HG02938 (cell line): ENCODE results near the gene TEX48.
A peak's percentile ranks its signal among the peaks of the same experiment; 100 is the strongest.

ENCODE experiments used
- ATAC-seq: cut with Tn5 transposase; IDR thresholded peaks from one replicate; pipeline ENCODE4 v1.9.1; 2021; ENCODE audit warnings: mild to moderate bottlenecking, moderate library complexity; ENCODE audit not compliant: unreplicated experiment

TEX48 gene

DNA sequence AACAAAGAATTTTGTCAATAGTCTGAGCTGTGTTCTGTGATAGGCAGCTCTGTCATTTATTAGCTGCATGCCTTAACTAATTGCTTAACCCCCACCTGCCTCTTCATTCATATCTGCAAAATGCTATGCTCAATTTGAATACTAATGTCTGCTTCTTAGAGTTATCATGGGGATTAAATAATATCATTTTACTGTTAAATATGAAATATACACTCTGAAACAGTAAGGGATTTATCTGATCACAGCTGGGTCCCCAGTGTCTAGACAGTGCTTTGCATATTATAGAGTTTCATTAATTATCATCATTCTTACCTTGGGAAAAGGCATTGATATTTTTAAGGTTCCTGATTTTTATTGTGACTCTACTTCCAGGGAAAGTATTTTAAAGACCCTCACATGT is 12.0 kb downstream of the TEX48 start:
- ATAC-seq = no peak

GRCh38 chr9:114668146-114668545 is 13.8 kb downstream of the TEX48 start:
- ATAC-seq = no peak

DNA sequence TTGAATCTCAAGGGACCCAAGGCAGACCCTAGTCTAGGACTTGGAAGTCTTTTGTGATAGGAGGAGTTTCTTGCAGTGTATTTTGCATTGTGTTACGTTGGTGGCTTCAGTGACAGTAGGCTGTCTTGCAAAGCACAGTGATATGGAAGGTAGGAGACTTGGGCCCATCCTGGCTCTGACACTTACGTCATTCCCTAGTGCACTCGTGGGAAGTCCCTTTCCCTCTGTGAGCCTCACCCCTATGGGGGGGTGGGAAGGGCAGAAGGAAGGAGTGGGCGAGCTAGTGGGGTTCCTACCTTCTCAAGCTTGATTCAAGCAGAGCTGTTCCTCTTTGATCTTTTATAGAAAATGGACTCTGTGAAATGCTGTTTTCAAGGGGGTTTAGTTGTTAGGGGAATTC is 15.1 kb downstream of the TEX48 start:
- no peak for ATAC-seq

DNA sequence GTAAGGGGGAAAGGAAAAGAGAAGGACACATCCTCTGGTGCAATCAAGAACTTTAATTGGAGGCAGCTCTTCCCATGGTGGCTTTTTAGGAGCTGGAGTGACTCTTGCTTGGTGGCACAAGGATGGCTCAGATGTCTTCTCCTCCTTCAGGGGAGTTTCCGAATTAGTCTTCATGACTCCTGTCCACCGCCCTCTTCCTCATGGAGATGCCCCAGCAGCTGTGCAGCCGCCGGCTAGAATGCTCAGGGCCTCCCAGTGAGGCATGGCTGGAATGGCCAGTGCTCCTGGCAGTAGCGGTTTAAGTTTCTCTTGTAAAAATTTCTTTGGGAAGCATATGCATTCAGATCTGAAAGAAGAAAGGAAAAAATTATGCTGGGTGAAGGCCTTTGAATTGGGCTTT is 15.6 kb downstream of the TEX48 start:
- no peak for ATAC-seq

- no peak for ATAC-seq
Measured at GRCh38 chr9:114664181-114664580, 17.8 kb downstream of the TEX48 start.

- ATAC-seq = peak; percentile 89
Measured at GRCh38 chr9:114662081-114662989, 19.7 kb downstream of the TEX48 start.

- ATAC-seq = no peak
Measured at GRCh38 chr9:114657705-114658104, 24.3 kb downstream of the TEX48 start, which contains the start of gene TEX53. TSS of gene TEX53 (minus strand) at chr9:114657805. CDS start at chr9:114657774, 31 bp downstream.

DNA sequence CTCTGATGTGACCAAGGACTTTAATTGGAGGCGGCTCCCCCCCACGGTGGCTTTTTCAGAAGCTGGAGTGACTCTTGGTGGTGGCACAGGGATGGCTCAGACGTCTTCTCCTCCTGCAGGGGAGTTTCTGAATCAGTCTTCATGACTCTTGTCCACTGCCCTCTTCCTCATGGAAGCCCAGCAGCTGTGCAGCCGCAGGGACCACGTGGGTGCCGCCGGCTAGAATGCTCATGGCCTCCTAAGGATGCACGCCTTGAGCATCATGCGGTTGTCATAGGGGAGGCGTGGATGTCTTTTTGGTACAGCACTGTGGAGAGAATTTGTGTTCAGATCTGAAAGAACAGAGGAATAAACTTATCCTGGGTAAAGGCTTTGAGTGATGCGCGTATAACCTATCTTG is 25.7 kb downstream of the TEX48 start:
- ATAC-seq = no peak

DNA sequence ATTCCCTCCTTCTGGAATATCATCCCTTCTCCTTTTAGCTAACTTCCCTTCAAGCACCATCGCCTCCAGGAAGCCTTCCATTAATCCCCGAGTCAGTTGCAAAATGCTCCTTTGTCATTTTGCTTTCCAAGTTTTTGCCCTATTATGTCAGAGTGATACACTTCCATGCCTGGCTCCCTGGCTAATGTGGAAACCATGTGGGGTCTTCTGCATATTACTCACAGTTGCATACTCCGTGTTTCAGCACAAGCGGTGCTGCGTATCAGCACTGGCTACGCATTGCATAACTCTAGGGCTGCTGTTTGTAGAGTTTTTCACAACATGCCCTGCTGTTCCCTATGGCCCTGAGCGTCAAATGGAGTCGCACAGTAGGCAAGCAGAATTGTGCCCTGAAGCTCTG is 26.3 kb downstream of the TEX48 start:
- ATAC-seq = no peak

GRCh38 chr9:114653556-114654159 is 28.3 kb downstream of the TEX48 start:
- ATAC-seq = peak; percentile 67

DNA sequence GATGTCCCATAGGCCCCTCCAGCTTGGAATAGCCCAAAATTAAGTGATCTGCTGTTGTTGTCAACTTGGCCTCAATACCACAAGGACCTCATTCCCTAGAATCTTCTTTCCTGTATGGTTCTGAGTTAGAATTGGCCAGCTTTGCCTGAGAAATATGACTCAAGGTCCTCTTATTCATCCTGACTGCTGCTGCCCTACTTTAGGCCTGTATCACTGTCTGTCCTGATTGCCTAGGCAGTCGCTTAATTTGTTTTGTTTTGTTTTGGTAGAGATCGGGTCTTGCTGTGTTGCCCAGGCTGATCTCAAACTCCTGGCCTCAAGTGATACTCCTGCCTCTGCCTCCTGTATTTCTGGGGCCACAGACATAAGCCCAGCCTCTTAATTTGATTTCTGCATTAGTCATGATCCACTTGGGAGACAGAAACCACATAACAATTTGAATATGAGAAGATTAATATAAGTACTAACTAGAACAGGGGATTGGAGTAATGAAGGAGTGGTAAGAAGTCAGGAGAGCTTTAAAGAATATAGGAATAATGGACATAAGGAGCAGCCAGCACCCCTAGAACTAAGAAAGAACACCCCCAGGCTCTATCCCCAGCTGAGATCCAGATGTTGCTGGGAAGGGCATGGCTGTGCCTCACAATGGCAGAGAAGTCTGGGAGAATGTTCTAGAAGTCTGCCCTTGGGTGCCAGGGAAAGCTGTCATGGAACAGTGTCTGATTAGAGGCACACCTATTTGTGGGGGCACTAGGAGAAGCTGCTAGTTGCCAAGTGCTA is 29.0 kb downstream of the TEX48 start:
- ATAC-seq = no peak

GRCh38 chr9:114643896-114644295 is 38.1 kb downstream of the TEX48 start:
- no peak for ATAC-seq

- ATAC-seq = no peak
Measured at GRCh38 chr9:114643001-114643400, 39.0 kb downstream of the TEX48 start.

DNA sequence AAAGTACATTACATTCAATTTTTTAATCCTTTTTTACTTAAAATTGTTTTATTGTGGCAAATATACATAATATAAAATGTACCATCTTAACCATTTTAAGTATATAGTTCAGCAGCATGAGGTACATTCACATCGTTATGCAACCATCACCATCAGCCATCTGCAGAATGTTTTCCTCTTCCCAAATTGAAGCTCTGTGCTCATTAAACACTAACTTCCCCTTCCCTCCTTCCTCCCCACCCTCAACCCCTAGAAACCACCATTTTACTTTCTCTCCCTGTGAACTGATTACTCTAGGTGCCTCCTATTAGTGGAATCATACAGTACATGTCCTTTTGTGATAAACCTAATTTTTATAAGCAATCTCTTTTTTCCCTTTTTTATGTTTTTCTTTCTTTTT is 40.0 kb downstream of the TEX48 start:
- no peak for ATAC-seq

DNA sequence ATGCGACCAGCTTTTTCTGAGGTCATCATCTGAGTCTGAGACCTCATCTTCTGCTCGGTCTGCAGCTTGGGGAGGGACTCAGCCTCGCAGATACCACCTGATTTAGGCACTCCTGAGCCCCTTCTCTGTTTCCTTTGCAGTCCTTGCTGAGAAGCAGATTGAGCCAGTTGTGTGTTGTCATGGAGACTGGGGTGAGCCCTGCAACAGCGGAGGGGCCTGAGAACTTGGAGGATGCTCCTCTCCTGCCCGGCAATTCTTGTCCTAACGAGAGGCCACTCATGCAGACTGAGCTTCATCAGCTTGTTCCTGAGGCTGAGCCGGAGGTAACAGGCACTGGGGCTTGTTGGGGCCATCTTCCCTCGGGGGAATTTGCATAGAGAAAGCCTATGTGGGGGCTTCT is 43.6 kb downstream of the TEX48 start:
- ATAC-seq = no peak

GRCh38 chr9:114634387-114634786 is 47.6 kb downstream of the TEX48 start:
- no peak for ATAC-seq

DNA sequence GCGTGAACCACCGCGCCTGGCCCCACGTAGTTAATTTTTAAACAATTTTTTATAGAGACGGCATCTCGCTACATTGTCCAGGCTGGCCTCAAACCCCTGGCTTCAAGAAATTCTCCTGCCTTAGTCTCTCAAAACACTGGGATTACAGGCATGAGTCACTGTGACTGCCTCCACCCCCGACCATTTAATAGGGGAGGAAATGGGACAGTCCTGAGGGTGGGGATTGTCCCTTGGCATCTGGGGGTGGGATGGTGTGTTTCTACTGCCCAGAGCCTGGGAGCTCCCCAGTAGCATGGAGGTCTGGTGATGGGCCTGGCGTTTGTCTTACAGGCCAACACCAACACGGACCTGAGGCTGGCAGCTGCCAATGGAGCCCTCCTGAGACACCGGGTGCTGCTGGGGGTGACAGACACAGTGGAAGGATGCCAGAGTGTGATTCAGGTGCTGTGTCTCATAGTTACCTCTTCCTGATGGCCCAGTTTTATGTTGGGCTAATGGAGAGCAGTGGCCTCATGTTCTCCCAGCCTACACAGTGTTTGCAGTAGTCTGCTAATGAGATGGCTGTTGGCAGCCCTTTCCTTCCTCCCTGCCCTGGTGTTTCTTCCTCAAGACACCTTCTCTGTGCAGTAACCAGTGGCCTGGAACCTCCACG is 48.4 kb downstream of the TEX48 start:
- ATAC-seq = no peak

DNA sequence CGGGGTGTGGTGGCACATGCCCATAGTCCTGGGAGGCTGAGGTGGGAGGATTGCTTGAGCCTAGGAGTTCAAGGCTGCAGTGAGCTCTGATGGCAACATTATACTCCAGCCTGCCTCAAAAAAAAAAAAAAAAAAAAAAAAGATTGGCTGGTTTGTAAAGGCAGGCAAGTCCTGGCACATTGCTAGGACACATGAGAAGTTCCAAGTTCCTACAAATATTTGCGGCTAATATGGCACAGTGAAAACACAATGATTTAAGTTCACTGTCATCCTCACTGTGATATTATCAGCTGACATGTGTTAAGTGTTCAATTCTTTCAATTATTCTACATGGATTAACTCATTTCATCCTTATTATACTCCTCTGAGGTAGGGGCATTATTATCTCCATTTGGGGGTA is 50.8 kb downstream of the TEX48 start:
- ATAC-seq = no peak

DNA sequence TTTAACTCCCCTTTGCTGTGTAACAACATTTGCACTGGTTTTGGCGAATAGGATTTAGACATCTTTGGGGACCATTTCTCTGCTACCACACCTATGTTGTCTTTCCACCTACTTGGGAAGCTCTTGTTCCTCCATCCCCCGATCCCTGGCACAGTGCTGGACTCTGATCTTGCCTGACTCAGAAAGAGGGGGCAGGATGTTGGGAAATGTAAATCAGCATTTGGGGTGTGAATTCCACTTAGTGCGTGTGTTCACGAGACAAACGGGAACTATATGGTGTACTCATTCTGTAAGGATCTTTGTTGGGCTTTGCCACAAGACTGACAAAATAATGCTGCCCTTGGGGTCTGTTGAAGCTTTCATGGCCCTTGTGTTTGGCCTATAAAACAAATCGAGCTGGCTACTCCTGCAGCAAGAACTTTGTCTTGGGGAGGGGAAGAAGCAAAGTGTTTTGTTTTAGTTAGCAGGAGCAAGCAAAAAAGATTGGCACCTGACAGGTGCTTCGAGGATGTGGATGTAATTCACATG is 52.4 kb downstream of the TEX48 start:
- no peak for ATAC-seq

- ATAC-seq = no peak
Measured at GRCh38 chr9:114627553-114627952, 54.4 kb downstream of the TEX48 start.
